Activated T-cell treated with anti-CD3 and anti-CD28 coated beads for 1 hour (primary cell): ENCODE data around the gene CDKN2D.
A peak's percentile ranks its signal among the peaks of the same experiment; 100 is the strongest.
"Not testable (repeated sequence)": the region's sequence is repeated elsewhere in the genome, so short reads cannot be mapped to it uniquely, and the experiment has no call there.

Experiments
- DNase-seq: peaks from one replicate; pipeline ENCODE4 v3.0.0-alpha.2; 2020; ENCODE audit warnings: low read depth

CDKN2D gene

GRCh38 chr19:10580979-10581631 is 12.3 kb upstream of the CDKN2D start:
- peak; percentile 90 for DNase-seq

DNA sequence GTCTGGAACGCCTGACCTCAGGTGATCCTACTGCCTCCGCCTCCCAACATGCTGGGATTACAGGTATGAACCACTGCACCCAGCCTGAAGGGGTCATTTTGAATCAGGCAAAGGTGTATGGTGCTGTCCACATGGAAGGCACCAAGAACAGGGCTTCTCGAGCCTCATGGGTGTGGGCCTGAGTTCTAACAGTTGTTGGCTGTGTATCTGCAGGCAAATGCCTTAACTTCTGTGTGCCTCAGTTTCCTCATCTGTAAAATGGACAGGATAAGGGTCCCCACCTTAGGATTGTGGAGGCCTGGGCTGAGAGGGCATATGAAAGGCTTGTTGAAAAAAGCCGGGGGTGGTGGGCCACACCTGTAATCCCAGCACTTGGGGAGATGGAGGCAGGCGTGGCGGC is 9.2 kb upstream of the CDKN2D start:
- no peak for DNase-seq

DNA sequence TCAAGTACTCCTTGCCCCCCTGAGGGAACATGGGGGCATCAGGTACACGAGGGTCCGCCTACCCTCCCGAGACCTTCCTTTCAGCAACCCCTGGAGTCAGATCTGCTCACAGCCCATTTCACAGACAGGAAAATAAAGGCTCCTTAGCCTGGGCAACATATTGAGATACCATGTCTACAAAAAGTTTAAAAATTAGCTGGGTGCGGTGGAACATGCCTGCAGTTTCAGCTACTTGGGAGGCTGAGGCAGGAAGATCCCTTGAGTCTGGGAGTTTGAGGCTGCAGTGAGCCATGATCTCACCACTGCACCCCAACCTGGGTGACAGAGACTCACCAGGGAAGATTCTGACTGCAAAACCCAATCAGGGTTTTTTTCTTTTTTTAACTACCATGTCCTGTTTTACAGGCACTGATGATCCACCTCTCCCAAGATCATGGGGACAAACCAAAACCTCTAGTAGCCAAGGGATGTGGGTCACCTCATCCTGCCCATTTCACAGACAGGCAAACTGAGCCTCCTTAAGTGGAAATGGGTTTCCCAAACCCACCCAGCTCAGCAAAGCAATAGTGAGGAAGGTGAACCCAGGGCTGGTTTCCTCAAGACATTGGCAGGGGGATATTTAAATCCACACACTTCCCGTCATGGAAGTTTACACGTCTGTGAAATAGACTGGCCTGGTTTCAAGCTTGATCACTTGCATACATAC is 6.4 kb upstream of the CDKN2D start:
- no peak for DNase-seq

GRCh38 chr19:10574462-10574861 is 5.7 kb upstream of the CDKN2D start:
- DNase-seq, result no peak

GRCh38 chr19:10573793-10574192 is 5.0 kb upstream of the CDKN2D start:
- DNase-seq, result not testable (repeated sequence)

DNA sequence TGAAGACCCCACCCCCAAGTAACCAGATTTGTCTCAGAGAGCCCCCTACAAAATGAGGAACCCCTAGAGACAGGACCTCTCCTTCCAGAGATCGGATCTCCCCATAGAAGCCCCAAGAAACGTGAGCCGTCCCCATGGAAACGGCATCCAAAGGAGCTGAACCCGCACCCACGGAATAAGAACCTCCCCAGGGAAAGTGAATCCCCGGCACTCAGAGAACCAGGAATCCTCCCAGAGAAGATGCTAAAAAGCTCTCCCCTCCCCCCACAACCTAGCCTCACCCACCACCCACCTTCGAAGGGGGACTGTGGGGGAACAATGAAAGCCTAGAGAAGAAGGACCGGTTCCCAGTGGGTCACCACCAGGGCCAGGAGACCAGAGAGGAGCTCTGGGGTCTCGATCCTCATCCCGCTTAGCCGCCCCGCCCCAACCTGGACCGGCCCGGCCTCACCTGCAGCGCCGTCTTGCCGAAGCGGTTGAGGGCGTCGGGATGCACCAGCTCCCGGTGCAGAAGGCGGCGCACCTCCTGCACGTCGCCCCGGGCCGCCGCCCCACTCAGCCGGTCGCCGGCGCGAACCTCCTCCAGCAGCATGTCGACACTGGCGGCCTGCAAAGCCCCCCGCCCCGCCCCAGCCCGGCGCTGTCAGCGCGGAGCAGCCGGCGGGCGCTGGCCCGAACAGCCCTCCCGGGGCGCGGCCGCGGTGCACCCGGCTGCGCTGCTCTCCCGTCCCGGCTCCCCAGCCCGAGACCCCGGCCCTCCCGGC is 535 bp downstream of the CDKN2D start:
- DNase-seq, result peak; percentile 54

DNA sequence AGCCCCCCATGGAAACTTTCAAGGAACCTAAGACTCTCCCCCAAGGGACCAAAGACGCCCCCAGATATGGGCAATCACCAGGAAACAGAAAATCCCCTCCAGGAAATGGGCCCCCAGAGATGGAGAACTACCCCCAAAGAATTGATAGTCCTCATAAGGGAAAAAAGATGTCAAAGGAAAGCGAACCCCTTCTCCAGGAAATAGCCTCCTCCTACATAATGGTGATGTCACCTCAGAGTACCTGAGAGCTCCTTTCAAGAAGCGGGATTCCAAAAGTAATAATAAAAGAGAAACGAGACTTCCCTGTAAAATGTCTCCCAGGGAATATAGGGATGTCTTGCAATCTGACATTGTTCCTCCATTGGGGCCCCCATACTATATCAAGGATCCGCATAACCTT is 1.1 kb downstream of the CDKN2D start:
- no peak for DNase-seq

DNA sequence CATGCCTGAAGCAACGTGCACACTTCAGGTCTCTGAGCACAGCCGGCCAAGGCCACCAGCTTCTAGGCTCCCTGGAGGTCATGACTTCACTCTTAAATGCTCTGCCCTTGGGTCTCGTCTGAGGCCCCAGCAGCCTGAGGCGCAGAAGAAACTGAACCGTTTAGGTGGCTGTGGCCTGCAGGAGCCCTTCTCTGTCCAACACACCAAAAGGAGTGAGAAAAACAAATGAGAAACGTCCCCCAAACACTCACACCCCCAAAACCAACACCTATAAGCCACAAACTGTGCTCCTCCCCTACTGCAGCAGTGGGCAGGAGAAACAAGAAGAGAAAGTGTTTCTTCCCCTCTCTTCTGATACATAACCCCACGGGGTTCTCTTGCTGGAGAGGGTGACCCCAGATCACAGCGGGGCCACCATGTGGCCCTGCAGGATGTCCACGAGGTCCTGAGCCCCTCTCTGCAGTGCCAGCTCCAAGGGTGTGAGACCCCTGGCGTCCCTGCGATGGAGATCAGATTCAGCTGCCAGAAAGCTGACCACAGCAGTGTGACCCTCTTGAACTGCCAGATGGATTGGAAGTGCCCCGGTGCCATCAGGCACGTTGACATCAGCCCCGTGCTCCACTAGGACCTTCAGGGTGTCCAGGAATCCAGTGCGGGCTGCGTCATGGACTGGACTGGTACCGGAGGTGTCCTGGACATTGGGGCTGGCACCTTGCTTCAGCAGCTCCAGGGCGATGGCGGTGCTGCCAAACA is 1.9 kb downstream of the CDKN2D start:
- no peak for DNase-seq

DNA sequence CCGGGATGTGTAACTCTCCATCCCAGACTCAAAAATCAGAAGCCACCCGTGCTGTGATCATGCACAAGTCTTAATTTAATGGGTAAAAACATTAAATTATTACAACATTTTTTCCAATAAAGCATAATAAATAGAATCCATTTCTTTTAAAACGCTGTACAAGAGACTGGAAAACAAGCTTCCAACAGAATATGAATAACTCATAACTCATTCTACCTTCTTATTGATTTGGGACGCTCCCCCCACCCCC is 2.4 kb downstream of the CDKN2D start:
- DNase-seq, result no peak

DNA sequence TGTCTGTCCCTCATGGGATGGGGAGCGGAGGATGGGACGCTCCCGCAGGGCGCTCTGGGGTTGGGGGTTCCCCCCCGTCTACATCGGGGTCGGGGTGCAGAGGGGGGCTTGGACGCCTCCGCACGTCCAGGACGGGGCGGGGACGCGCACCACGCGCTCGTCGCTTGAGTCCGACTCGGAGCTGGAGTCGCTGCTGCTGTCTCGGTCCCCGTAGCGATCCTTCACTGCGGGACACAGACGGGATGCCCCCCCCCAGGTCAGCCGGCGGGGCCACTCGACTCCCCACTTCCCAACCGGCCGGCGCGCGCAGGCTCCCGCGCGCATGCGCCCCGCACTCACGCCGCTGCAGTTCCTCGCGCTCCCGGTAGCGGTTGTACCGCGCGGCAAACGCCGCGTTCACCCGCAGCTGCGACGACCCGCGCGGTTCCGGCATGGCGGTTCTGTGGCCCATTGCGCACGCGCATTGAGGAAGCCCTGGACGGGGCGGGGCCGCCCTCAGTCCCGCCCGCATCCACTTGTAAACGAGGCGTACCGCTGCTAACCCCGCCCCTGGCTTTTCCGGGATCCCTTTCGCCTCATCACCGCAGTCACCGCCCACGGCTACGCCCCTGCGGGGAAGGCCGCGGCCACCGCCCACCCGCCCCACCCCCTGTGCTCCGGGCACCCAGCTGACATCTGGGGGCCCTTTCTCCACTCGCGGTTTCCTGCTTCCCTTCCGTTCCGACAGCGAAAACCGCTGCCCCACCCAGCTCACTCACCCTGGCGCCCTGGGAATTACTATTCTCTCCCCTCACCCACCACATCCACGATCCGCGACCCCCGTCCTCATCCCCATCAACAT is 3.0 kb downstream of the CDKN2D start, which contains the start of gene KRI1:
Gene KRI1, minus strand, starts transcription at position 444 of the 841 bp plus-strand sequence. Its CDS starts 11 bp downstream, at position 433.
- DNase-seq, result peak; percentile 98

DNA sequence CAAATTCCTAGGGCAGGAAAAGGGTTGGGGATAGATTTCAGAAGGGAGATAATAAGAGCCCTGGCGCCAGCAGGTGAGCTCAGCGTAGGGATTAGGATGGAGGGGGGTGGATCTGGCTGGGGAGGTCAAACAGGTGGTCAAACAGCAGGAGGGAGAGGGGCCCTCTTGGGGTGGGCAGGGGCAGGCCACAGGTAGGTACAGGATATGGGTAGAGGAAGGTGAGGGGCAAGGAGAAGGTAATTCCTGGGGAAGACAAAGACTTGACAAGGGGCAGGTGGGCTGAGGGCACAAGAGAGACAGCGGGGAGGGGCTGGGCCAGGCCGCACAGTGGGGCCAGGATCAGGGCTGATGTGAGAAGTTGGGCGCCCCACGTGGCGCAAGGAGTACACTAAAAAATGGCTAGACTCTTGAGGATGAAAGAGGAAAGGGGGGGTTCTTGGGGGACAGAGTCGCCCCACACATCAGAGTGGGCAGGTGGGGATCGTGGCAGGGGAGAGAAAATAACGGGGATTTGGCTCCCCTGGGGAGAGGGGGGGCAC is 3.7 kb downstream of the CDKN2D start:
- peak; percentile 36 for DNase-seq

- DNase-seq, result no peak
These were observed 6.2 kb downstream of the CDKN2D start for GRCh38 chr19:10562609-10563008.

- no peak for DNase-seq
These were observed 8.6 kb downstream of the CDKN2D start for GRCh38 chr19:10560154-10560553.

DNA sequence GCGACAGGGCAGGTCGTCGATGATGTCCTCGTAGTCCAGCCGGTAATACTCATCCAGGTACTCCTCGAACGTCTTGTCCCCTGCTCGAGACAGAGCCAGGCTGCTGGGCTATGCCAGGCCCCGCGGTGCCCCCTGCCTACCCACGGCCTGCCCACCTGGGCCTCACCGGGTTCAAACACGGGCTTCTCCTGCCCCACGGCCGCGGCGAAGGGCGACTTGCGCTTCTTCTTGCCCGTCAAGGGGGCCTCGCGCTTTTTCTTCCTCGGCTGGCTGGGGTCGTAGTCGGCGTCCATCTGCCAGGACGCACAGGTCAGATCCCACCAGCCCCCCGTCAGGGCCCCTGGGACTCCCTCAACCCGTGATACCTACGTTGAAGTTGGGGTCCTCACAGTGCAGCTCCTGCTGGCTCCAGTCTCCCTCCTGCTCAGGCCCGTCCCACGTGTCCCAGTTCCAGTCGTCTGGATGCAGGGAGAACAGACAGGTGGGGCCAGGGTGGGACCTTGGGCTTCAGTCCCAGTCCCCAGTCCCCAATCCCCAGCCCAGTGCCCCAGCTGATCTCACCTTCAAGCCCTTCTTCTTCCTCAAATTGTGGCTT is 11.1 kb downstream of the CDKN2D start:
- DNase-seq, result no peak

DNA sequence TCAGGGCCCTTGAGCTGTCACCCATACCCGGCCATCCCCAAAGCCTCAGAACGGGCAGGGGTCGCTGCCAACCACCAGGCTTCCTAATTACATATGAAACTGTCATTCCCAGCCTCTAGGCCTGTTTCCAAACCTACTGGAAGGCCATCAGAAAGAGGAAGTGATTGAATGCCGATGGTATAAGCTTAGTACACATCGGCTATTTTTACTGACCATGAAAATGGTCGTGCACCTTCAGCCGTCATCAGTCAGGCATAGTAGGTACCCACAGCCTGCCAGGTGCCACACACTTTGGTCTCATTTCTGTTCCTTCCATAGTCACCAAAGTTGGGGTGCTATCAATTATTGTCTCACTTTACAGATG is 13.2 kb downstream of the CDKN2D start:
- DNase-seq, result no peak

GRCh38 chr19:10554760-10555609 is 13.8 kb downstream of the CDKN2D start:
- no peak for DNase-seq

DNA sequence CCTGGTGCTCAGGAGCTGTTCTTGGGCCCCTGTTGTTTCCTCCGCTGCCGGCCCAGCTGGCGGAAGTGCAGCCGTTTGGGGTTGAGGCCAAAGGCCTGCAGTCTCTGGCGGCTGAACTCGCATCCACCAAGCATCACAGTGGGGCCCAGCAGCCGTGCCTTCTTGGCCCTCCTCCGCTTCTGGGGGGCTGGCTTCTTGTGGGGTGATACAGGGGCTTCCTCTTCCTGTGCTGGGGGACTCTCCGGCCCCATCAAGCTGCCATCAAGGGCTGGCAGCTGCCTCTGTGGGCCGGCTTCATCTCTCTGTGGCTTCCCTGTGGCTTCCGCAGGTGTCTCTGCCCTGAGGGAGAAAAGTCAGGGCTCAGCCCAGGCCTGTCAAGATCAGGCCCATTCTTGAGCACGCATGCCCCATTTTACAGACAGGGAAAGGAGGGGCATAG is 14.8 kb downstream of the CDKN2D start:
- DNase-seq, result peak; percentile 44

DNA sequence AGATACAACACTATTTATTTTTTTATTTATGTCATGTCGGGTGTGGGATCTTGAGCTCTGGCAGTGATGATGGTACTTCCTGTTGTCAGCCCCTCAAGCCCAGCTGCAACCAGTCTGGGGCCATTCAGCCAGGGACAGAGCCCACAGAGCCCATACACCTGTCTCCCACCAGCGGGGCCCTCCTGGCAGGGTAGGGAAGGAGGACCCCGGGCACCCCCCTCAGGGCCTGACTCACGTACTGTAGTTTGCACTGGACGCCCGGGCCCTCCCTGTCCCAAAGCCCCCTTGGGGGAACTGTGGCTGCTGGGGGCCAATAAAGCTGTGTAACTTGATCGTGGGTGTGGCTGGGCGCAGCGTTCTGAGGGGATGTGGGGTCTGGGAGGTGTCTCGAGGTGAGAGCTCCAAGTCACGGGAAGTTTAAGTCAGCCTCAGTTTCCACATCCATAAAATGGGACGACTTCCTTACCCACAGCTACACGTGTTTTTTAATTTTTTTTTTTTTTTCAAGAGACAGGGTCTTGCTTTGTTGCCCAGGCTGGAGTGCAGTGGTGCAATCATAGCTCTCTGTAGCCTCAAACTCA is 15.6 kb downstream of the CDKN2D start:
- DNase-seq, result no peak

- DNase-seq, result no peak
These were observed 16.2 kb downstream of the CDKN2D start for GRCh38 chr19:10552510-10553053.
